Left ventricle myocardium inferior (tissue), 1 donor: Measurements from ENCODE around the gene LMTK2. TPM values are rescaled to one million over a fixed set of nuclear protein-coding genes. Genes with fewer than 3 reads are reported as not detected.
"Not testable (repeated sequence)": the region's sequence is repeated elsewhere in the genome, so short reads cannot be mapped to it uniquely, and the experiment has no call there.

Experiments used
- DNase-seq: peaks from one replicate; pipeline ENCODE4 v3.0.0-alpha.2; 2020
- H3K27ac ChIP-seq: fragments of 200-600 bp; replicated peaks from 2 replicates; pipeline ENCODE4 v1.8.0; 2021
- H3K27me3 ChIP-seq: fragments of 200-600 bp; 2 replicates; pipeline ENCODE4 v1.8.0; 2021; ENCODE audit warnings: low read depth
- H3K36me3 ChIP-seq: fragments of 200-600 bp; 2 replicates; pipeline ENCODE4 v1.8.0; 2021
- H3K4me1 ChIP-seq: fragments of 200-600 bp; 2 replicates; pipeline ENCODE4 v1.8.0; 2021
- H3K4me3 ChIP-seq: fragments of 200-600 bp; 2 replicates; pipeline ENCODE4 v1.8.0; 2021; ENCODE audit warnings: mild to moderate bottlenecking, moderate library complexity
- H3K9me3 ChIP-seq: fragments of 200-600 bp; replicated peaks from 2 replicates; pipeline ENCODE4 v1.8.0; 2021
- CTCF ChIP-seq: fragments of 200-600 bp; IDR thresholded peaks from 2 replicates; pipeline ENCODE4 v1.8.0; 2021; ENCODE audit warnings: antibody characterized with exemption, mild to moderate bottlenecking, borderline replicate concordance
- intact Hi-C: fragments of 100-400 bp; cut with micrococcal nuclease; formaldehyde crosslinking; loops from one replicate; pipeline ENCODE4 v1.11.0; 2022
- total RNA-seq: library from RNA; stranded (reverse); fragmentation: NEBNext Ultra II Directional; extraction: Animal tissue kit (Norgen Biotek cat#: 25700); gene quantifications from one replicate; pipeline ENCODE4 v1.2.1, GENCODE V29; 2021
- donor health status: DM: no; HTN: yes; CAD: no; lungs with severe emphysema.

Gene LMTK2
- total RNA-seq, 1 donor from 2014 or later = 26.9 TPM

GRCh38 chr7:98112077-98112476 lies 5.4 kb downstream of the LMTK2 start:
- no peaks in the 10 kb centered on the region for H3K9me3 ChIP-seq
- H3K36me3 ChIP-seq = no peaks in the 10 kb centered on the region
- H3K4me1 ChIP-seq = peaks cover 62% of the 10 kb centered on the region
- no peaks in the 10 kb centered on the region for H3K27me3 ChIP-seq
- H3K4me3 ChIP-seq = no peak overlapping the region
- no peak for DNase-seq
- no peak for TF ChIP-seq CTCF
- intact Hi-C loops = no loop called here
- H3K27ac ChIP-seq = peak overlapping the region; percentile 94

- Histone ChIP-seq H3K36me3 (no peaks in the 10 kb centered on the region), H3K9me3 (no peaks in the 10 kb centered on the region), H3K4me3 (no peak overlapping the region), H3K27ac (no peak overlapping the region), H3K27me3 (no peaks in the 10 kb centered on the region), H3K4me1 (peaks cover 50% of the 10 kb centered on the region)
- no peak for TF ChIP-seq CTCF
- no peak for DNase-seq
- intact Hi-C loops = no loop called here
Measured at GRCh38 chr7:98115746-98116525, 9.3 kb downstream of the LMTK2 start.

- no peak for DNase-seq
- H3K4me1 ChIP-seq = peaks cover 50% of the 10 kb centered on the region
- intact Hi-C loops = no loop called here
- no peaks in the 10 kb centered on the region for H3K27me3 ChIP-seq
- H3K9me3 ChIP-seq = no peaks in the 10 kb centered on the region
- no peak overlapping the region for H3K4me3 ChIP-seq
- H3K27ac ChIP-seq = peak overlapping the region; percentile 29
- TF ChIP-seq CTCF = no peak
- H3K36me3 ChIP-seq = no peaks in the 10 kb centered on the region
Measured at GRCh38 chr7:98116656-98117461, 10.2 kb downstream of the LMTK2 start.

- intact Hi-C loops = no loop called here
- Histone ChIP-seq H3K9me3 (no peaks in the 10 kb centered on the region), H3K4me3 (peak overlapping the region; percentile 22), H3K27ac (peak overlapping the region; percentile 73), H3K36me3 (no peaks in the 10 kb centered on the region), H3K4me1 (peaks cover 65% of the 10 kb centered on the region), H3K27me3 (no peaks in the 10 kb centered on the region)
- DNase-seq = no peak
- no peak for TF ChIP-seq CTCF
Measured at GRCh38 chr7:98119256-98119918, 12.7 kb downstream of the LMTK2 start.

GRCh38 chr7:98120559-98120958 lies 13.9 kb downstream of the LMTK2 start:
- intact Hi-C loops = no loop called here
- H3K27me3 ChIP-seq = no peaks in the 10 kb centered on the region
- no peak for TF ChIP-seq CTCF
- H3K36me3 ChIP-seq = no peaks in the 10 kb centered on the region
- no peaks in the 10 kb centered on the region for H3K9me3 ChIP-seq
- H3K4me1 ChIP-seq = peaks cover 68% of the 10 kb centered on the region
- H3K27ac ChIP-seq = peak overlapping the region; percentile 73
- no peak for DNase-seq
- H3K4me3 ChIP-seq = peak overlapping the region; percentile 8

GRCh38 chr7:98121388-98121787 lies 14.7 kb downstream of the LMTK2 start:
- intact Hi-C loops, DNase-seq, H3K9me3 ChIP-seq, H3K4me3 ChIP-seq, H3K27me3 ChIP-seq, H3K36me3 ChIP-seq: not testable (repeated sequence)
- Histone ChIP-seq H3K4me1 (peaks cover 76% of the 10 kb centered on the region), H3K27ac (peak overlapping the region; percentile 73)
